T-cell (primary cell): Measurements from ENCODE around the gene GOSR2. TPM values are rescaled to one million over a fixed set of nuclear protein-coding genes. Genes with fewer than 3 reads are reported as not detected.
A peak's percentile ranks its signal among the peaks of the same experiment; 100 is the strongest.

Experiments
- ATAC-seq, 4 experiments: fragments of 200-7000 bp in 3 of 4; fragments of 150-1000 bp in 1 of 4; cut with Tn5 transposase; replicated peaks in 1 of 4; 1 replicate in 3 of 4; 2 replicates in 1 of 4; pipeline ENCODE4 v1.10.0; 2021; ENCODE audit warnings: moderate library complexity in 3 of 4, mild to moderate bottlenecking in 2 of 4, moderate number of reproducible peaks in 1 of 4
- CTCF ChIA-PET, 2 donors: fragments of 300-600 bp; sonication (Branson Sonifier 250); formaldehyde crosslinking; loops; one replicate each; lab custom pipeline; 2022; ENCODE audit warnings: antibody characterized with exemption in 2 of 2; lab: Charles Lee
- POLR2A ChIA-PET, 2 donors: fragments of 300-600 bp; sonication (Branson Sonifier 250); formaldehyde crosslinking; loops; one replicate each; lab custom pipeline; 2022; ENCODE audit warnings: antibody characterized with exemption in 2 of 2; lab: Charles Lee
- DNase-seq, 35 experiments: peaks; one replicate each; pipeline versions ENCODE4 v3.0.0 to v3.0.0-alpha.2; 2013 to 2023
- H3K27ac ChIP-seq: one replicate; pipeline ENCODE4 v1.5.1; 2013; ENCODE audit warnings: low read length
- H3K27me3 ChIP-seq, 2 experiments: replicated peaks in 1 of 2; 1 replicate in 1 of 2; 2 replicates in 1 of 2; pipeline versions ENCODE4 v1.6.1 to v1.7.0; 2013; ENCODE audit warnings: low read length in 1 of 2, mixed read lengths in 1 of 2; ENCODE audit not compliant: control insufficient read depth in 2 of 2, insufficient read depth in 2 of 2; ENCODE audit errors: extremely low read depth in 1 of 2
- H3K36me3 ChIP-seq, 2 donors: 1 replicate in 1 of 2; 2 replicates in 1 of 2; pipeline versions ENCODE4 v1.6.1 to v1.7.0; 2013; ENCODE audit warnings: low read length in 1 of 2; ENCODE audit not compliant: control insufficient read depth in 2 of 2, insufficient read depth in 1 of 2; ENCODE audit errors: extremely low read depth in 1 of 2
- H3K4me1 ChIP-seq, 2 experiments: 1 replicate in 1 of 2; 2 replicates in 1 of 2; pipeline versions ENCODE4 v1.6.1 to v1.7.0; 2013; ENCODE audit warnings: low read length in 2 of 2, mixed read lengths in 1 of 2; ENCODE audit not compliant: insufficient read depth in 2 of 2, control insufficient read depth in 1 of 2; ENCODE audit errors: extremely low read depth in 1 of 2
- H3K4me3 ChIP-seq, 2 donors: 1 replicate in 1 of 2; 2 replicates in 1 of 2; pipeline versions ENCODE4 v1.5.1 to v1.7.0; 2013; ENCODE audit warnings: mild to moderate bottlenecking in 2 of 2, low read length in 1 of 2, moderate library complexity in 1 of 2; ENCODE audit not compliant: control insufficient read depth in 1 of 2; ENCODE audit errors: extremely low read depth in 1 of 2
- H3K9me3 ChIP-seq: 2 replicates; pipeline ENCODE4 v1.7.0; 2013
- H3K27ac Mint-ChIP-seq, 2 donors: one replicate each; pipeline ENCODE4 v1.8.0; 2020 to 2021; ENCODE audit warnings: mild to moderate bottlenecking in 2 of 2, mixed read lengths in 2 of 2
- H3K27me3 Mint-ChIP-seq, 2 donors: one replicate each; pipeline ENCODE4 v1.8.0; 2021 to 2022; ENCODE audit warnings: mixed read lengths in 2 of 2
- H3K36me3 Mint-ChIP-seq: one replicate; pipeline ENCODE4 v1.8.0; 2021; ENCODE audit warnings: mixed read lengths
- H3K4me1 Mint-ChIP-seq, 3 donors: one replicate each; pipeline ENCODE4 v1.8.0; 2020 to 2022; ENCODE audit warnings: mixed read lengths in 3 of 3, mild to moderate bottlenecking in 1 of 3
- H3K4me3 Mint-ChIP-seq, 3 donors: one replicate each; pipeline ENCODE4 v1.8.0; 2020 to 2022; ENCODE audit warnings: mild to moderate bottlenecking in 3 of 3, mixed read lengths in 3 of 3, moderate library complexity in 3 of 3
- H3K9me3 Mint-ChIP-seq, 3 donors: one replicate each; pipeline ENCODE4 v1.8.0; 2020 to 2022; ENCODE audit warnings: mixed read lengths in 3 of 3
- WGBS: methylation state at CpG from one replicate; pipeline ENCODE4 v1.1.5; 2013; ENCODE audit warnings: missing lambda C conversion rate; ENCODE audit not compliant: insufficient coverage; 5-methylcytosine and 5-hydroxymethylcytosine counted together
- total RNA-seq, 35 experiments: library from RNA in 6 of 35; stranded (reverse) in 6 of 35; fragments of 120-200 nt in 1 of 35; gene quantifications; one replicate each; pipeline versions ENCODE4 v1.2.1 to v1.2.4 and lab custom pipeline; 2013 to 2026

The GOSR2 gene
- 10 to 100 TPM; 60.3 to 80.2 (median 74.1) TPM for total RNA-seq
- 56.0 TPM for total RNA-seq (2013)
- 43.5 to 116 (median 63.5) reads per million in 29 experiments for total RNA-seq (lab: John Stamatoyannopoulos, UW)

- CTCF ChIA-PET = no interaction called here
- peak within 1 kb of the TSS; percentile 100 for H3K27ac Mint-ChIP-seq
These were observed at the start of gene GOSR2 for GRCh38 chr17:46922804-46923635. Gene GOSR2, plus strand, starts transcription at chr17:46923160. Its CDS starts 33 bp downstream, at chr17:46923193.

GRCh38 chr17:46873941-46874645 lies 48.9 kb upstream of the GOSR2 start:
- peaks cover 3 to 5% (median 4%) of the 10 kb centered on the region in 3 donors for H3K4me1 Mint-ChIP-seq
- no peaks in the 10 kb centered on the region for H3K27me3 Mint-ChIP-seq

More at GRCh38 chr17:46922804-46923635, at the start of gene GOSR2:
- peak within 1 kb of the TSS; percentile 88 to 95 (median 92) for H3K4me3 Mint-ChIP-seq
- ATAC-seq (peak; percentile 93 to 95 (median 95)), DNase-seq (peak; percentile 73 to 97 (median 86))
- Histone ChIP-seq H3K36me3 (peaks cover 0 to 2% of the 10 kb centered on the region in 2 donors), H3K4me1 (peaks cover 6 to 17% of the 10 kb centered on the region in 2 experiments), H3K9me3 (no peaks in the 10 kb centered on the region), H3K4me3 (peak within 1 kb of the TSS; percentile 87 to 89), H3K27me3 (no peaks in the 10 kb centered on the region), H3K27ac (peak within 1 kb of the TSS; percentile 93)
- POLR2A ChIA-PET = no interaction called here
- H3K27me3 Mint-ChIP-seq = no peaks in the 10 kb centered on the region
- peaks cover 45 to 58% (median 55%) of the 10 kb centered on the region in 3 donors for H3K4me1 Mint-ChIP-seq
- no peaks in the 10 kb centered on the region for H3K9me3 Mint-ChIP-seq
- under 1% methylated on average over 47 of the region's 52 CpGs for WGBS
- peaks cover 6% of the 10 kb centered on the region for H3K36me3 Mint-ChIP-seq

GRCh38 chr17:46874906-46875305 lies 48.1 kb upstream of the GOSR2 start:
- Histone ChIP-seq H3K9me3 (no peaks in the 10 kb centered on the region), H3K36me3 (no peaks in the 10 kb centered on the region), H3K27me3 (peaks cover 0 to 5% of the 10 kb centered on the region in 2 experiments), H3K4me1 (peaks cover 0 to 9% of the 10 kb centered on the region in 2 experiments), H3K27ac (no peak overlapping the region), H3K4me3 (no peak overlapping the region)
- no peak overlapping the region for H3K27ac Mint-ChIP-seq
- no peak overlapping the region for H3K4me3 Mint-ChIP-seq
- H3K4me1 Mint-ChIP-seq = peaks cover 3 to 5% (median 4%) of the 10 kb centered on the region in 3 donors
- ATAC-seq (no peak), DNase-seq (no peak)
- H3K36me3 Mint-ChIP-seq = no peaks in the 10 kb centered on the region
- ChIA-PET POLR2A (no interaction called here), CTCF (no interaction called here)
- no peaks in the 10 kb centered on the region for H3K9me3 Mint-ChIP-seq
- H3K27me3 Mint-ChIP-seq = no peaks in the 10 kb centered on the region
- 83% methylated on average over 16 of the region's 16 CpGs for WGBS

More at GRCh38 chr17:46873941-46874645, 48.9 kb upstream of the GOSR2 start:
- Histone ChIP-seq H3K36me3 (no peaks in the 10 kb centered on the region), H3K27me3 (peaks cover 0 to 5% of the 10 kb centered on the region in 2 experiments), H3K4me3 (no peak overlapping the region), H3K9me3 (no peaks in the 10 kb centered on the region), H3K4me1 (peaks cover 0 to 9% of the 10 kb centered on the region in 2 experiments), H3K27ac (no peak overlapping the region)
- no peak for ATAC-seq
- POLR2A ChIA-PET = no interaction called here
- no peak for DNase-seq
- no peak overlapping the region for H3K27ac Mint-ChIP-seq
- WGBS = 90% methylated on average over 3 of the region's 7 CpGs
- CTCF ChIA-PET = no interaction called here
- no peaks in the 10 kb centered on the region for H3K9me3 Mint-ChIP-seq
- H3K4me3 Mint-ChIP-seq = no peak overlapping the region
- H3K36me3 Mint-ChIP-seq = no peaks in the 10 kb centered on the region

GRCh38 chr17:46875849-46876352 lies 47.1 kb upstream of the GOSR2 start:
- no peak overlapping the region for H3K4me3 ChIP-seq
- H3K27me3 ChIP-seq = peaks cover 0 to 5% of the 10 kb centered on the region in 2 experiments
- DNase-seq (no peak), ATAC-seq (no peak)
- Mint-ChIP-seq H3K36me3 (no peaks in the 10 kb centered on the region), H3K4me3 (no peak overlapping the region), H3K27me3 (no peaks in the 10 kb centered on the region), H3K4me1 (peaks cover 3 to 5% (median 4%) of the 10 kb centered on the region in 3 donors), H3K27ac (no peak overlapping the region), H3K9me3 (no peaks in the 10 kb centered on the region)
- H3K9me3 ChIP-seq = no peaks in the 10 kb centered on the region
- ChIA-PET POLR2A (no interaction called here), CTCF (no interaction called here)
- peaks cover 0 to 9% of the 10 kb centered on the region in 2 experiments for H3K4me1 ChIP-seq
- WGBS = 90% methylated on average over 13 of the region's 13 CpGs
- no peak overlapping the region for H3K27ac ChIP-seq
- no peaks in the 10 kb centered on the region for H3K36me3 ChIP-seq

GRCh38 chr17:46876353-46876887 lies 46.5 kb upstream of the GOSR2 start:
- DNase-seq (no peak), ATAC-seq (no peak)
- peaks cover 3 to 5% (median 4%) of the 10 kb centered on the region in 3 donors for H3K4me1 Mint-ChIP-seq
- ChIA-PET CTCF (no interaction called here), POLR2A (interaction anchor here in 1 of 2 donors (0.6 kb wide), 1 partner anchor 19 kb away, joined by 3 read pairs; no protein-coding TSS in a partner anchor)
- Histone ChIP-seq H3K4me3 (no peak overlapping the region), H3K36me3 (no peaks in the 10 kb centered on the region), H3K4me1 (peaks cover 0 to 9% of the 10 kb centered on the region in 2 experiments), H3K27ac (no peak overlapping the region), H3K9me3 (no peaks in the 10 kb centered on the region), H3K27me3 (peaks cover 0 to 3% of the 10 kb centered on the region in 2 experiments)
- H3K27me3 Mint-ChIP-seq = no peaks in the 10 kb centered on the region
- no peaks in the 10 kb centered on the region for H3K9me3 Mint-ChIP-seq
- H3K27ac Mint-ChIP-seq = no peak overlapping the region
- WGBS = 84% methylated on average over 10 of the region's 12 CpGs
- H3K36me3 Mint-ChIP-seq = no peaks in the 10 kb centered on the region
- no peak overlapping the region for H3K4me3 Mint-ChIP-seq

- no peaks in the 10 kb centered on the region for H3K36me3 ChIP-seq
- Mint-ChIP-seq H3K9me3 (no peaks in the 10 kb centered on the region), H3K27ac (no peak overlapping the region), H3K36me3 (no peaks in the 10 kb centered on the region), H3K27me3 (no peaks in the 10 kb centered on the region), H3K4me3 (no peak overlapping the region), H3K4me1 (peaks cover 3 to 5% (median 4%) of the 10 kb centered on the region in 3 donors)
- ChIA-PET CTCF (no interaction called here), POLR2A (interaction anchor here in 1 of 2 donors (0.6 kb wide), 2 partner anchors 18 to 19 kb away, joined by 3 read pairs; no protein-coding TSS in a partner anchor)
- H3K9me3 ChIP-seq = no peaks in the 10 kb centered on the region
- no peak overlapping the region for H3K27ac ChIP-seq
- peaks cover 0 to 9% of the 10 kb centered on the region in 2 experiments for H3K4me1 ChIP-seq
- ATAC-seq (no peak), DNase-seq (no peak)
- 93% methylated on average over 2 of the region's 4 CpGs for WGBS
- no peak overlapping the region for H3K4me3 ChIP-seq
- H3K27me3 ChIP-seq = peaks cover 0 to 3% of the 10 kb centered on the region in 2 experiments
These were observed 46.0 kb upstream of the GOSR2 start for GRCh38 chr17:46876926-46877325.
